ENCODE measurements around the gene SDK1.

Gene SDK1

GRCh38 chr7:3998060-3998459 lies 697.0 kb downstream of the SDK1 start:
- no peak overlapping the region for H3K4me3 Mint-ChIP-seq
- no peak overlapping the region for H3K27ac Mint-ChIP-seq
- peaks cover 13% of the 10 kb centered on the region for H3K27me3 Mint-ChIP-seq
- H3K9me3 Mint-ChIP-seq = no peaks in the 10 kb centered on the region
- DNase-seq (no peak), ATAC-seq (no peak)
- no peaks in the 10 kb centered on the region for H3K4me1 Mint-ChIP-seq
- H3K36me3 Mint-ChIP-seq (ENCODE audit: low read depth) = peaks cover 2% of the 10 kb centered on the region

DNA sequence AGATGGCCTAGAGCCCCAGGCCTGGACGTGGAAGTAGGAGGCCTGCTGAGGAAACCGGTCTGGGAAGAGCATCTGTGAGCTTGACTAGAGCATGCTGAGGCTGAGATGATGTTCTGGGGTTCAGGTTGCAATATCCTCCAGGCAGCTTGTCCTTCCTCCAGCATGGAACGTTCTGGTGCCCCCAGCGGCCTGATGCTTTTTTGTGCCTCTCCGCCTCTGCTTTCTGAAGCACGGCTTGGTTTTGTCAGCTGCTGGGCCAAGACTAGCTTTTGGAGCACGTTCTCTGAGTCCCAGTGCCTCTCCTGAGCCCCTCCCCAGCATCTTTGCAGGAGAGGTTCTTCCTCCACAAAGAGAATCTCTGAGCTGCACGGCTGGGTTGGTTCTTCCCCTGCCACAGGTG lies 699.1 kb downstream of the SDK1 start:
- no peak overlapping the region for H3K27ac Mint-ChIP-seq
- H3K36me3 Mint-ChIP-seq (ENCODE audit: low read depth) = no peaks in the 10 kb centered on the region
- DNase-seq = no peak
- no peaks in the 10 kb centered on the region for H3K9me3 Mint-ChIP-seq
- H3K27me3 Mint-ChIP-seq = peaks cover 7% of the 10 kb centered on the region
- H3K4me1 Mint-ChIP-seq = no peaks in the 10 kb centered on the region
- no peak overlapping the region for H3K4me3 Mint-ChIP-seq
- ATAC-seq = no peak

DNA sequence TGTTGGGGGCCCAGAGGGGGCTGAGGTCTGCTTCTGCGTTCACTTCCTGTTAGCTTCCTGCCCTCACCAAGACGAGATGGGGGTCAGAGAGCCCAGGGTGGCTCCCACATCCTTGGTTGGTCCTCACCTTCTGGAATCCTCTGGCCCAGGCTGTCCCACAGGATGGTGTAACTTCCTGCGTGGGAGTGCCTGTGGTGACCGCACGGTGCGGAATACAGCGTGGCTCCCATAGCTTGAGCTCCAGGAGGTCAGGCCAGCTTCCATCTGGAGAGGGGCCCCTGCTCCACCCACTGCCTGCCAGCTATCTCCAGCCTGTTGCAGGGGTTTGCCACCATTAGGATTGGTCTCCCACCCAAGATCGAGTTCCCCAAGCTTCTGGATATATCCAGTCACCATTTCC lies 699.9 kb downstream of the SDK1 start:
- H3K4me3 Mint-ChIP-seq = no peak overlapping the region
- peaks cover 2% of the 10 kb centered on the region for H3K27me3 Mint-ChIP-seq
- H3K4me1 Mint-ChIP-seq = no peaks in the 10 kb centered on the region
- no peak for ATAC-seq
- H3K27ac Mint-ChIP-seq = no peak overlapping the region
- no peaks in the 10 kb centered on the region for H3K9me3 Mint-ChIP-seq
- no peak for DNase-seq
- H3K36me3 Mint-ChIP-seq (ENCODE audit: low read depth) = no peaks in the 10 kb centered on the region

GRCh38 chr7:4001742-4002141 lies 700.7 kb downstream of the SDK1 start:
- peaks cover 2% of the 10 kb centered on the region for H3K27me3 Mint-ChIP-seq
- no peak overlapping the region for H3K27ac Mint-ChIP-seq
- no peak for DNase-seq
- no peak for ATAC-seq
- H3K4me3 Mint-ChIP-seq = no peak overlapping the region
- no peaks in the 10 kb centered on the region for H3K4me1 Mint-ChIP-seq
- no peaks in the 10 kb centered on the region for H3K9me3 Mint-ChIP-seq
- H3K36me3 Mint-ChIP-seq (ENCODE audit: low read depth) = no peaks in the 10 kb centered on the region

GRCh38 chr7:4003503-4003902 lies 702.5 kb downstream of the SDK1 start:
- H3K9me3 Mint-ChIP-seq = no peaks in the 10 kb centered on the region
- no peaks in the 10 kb centered on the region for H3K4me1 Mint-ChIP-seq
- peaks cover 5% of the 10 kb centered on the region for H3K27me3 Mint-ChIP-seq
- H3K36me3 Mint-ChIP-seq (ENCODE audit: low read depth) = no peaks in the 10 kb centered on the region
- ATAC-seq (no peak), DNase-seq (no peak)
- H3K27ac Mint-ChIP-seq = no peak overlapping the region
- H3K4me3 Mint-ChIP-seq = no peak overlapping the region

GRCh38 chr7:4006687-4007086 lies 705.6 kb downstream of the SDK1 start:
- H3K36me3 Mint-ChIP-seq (ENCODE audit: low read depth) = no peaks in the 10 kb centered on the region
- H3K4me3 Mint-ChIP-seq = no peak overlapping the region
- H3K27ac Mint-ChIP-seq = no peak overlapping the region
- no peaks in the 10 kb centered on the region for H3K9me3 Mint-ChIP-seq
- ATAC-seq = no peak
- peaks cover 5% of the 10 kb centered on the region for H3K27me3 Mint-ChIP-seq
- no peak for DNase-seq
- no peaks in the 10 kb centered on the region for H3K4me1 Mint-ChIP-seq

- Mint-ChIP-seq H3K27me3 (peaks cover 9% of the 10 kb centered on the region), H3K4me3 (no peak overlapping the region), H3K36me3 (ENCODE audit: low read depth) (no peaks in the 10 kb centered on the region), H3K9me3 (no peaks in the 10 kb centered on the region), H3K27ac (no peak overlapping the region), H3K4me1 (no peaks in the 10 kb centered on the region)
- DNase-seq = no peak
- ATAC-seq = no peak
Observed at GRCh38 chr7:4009211-4010060, 708.4 kb downstream of the SDK1 start.

DNA sequence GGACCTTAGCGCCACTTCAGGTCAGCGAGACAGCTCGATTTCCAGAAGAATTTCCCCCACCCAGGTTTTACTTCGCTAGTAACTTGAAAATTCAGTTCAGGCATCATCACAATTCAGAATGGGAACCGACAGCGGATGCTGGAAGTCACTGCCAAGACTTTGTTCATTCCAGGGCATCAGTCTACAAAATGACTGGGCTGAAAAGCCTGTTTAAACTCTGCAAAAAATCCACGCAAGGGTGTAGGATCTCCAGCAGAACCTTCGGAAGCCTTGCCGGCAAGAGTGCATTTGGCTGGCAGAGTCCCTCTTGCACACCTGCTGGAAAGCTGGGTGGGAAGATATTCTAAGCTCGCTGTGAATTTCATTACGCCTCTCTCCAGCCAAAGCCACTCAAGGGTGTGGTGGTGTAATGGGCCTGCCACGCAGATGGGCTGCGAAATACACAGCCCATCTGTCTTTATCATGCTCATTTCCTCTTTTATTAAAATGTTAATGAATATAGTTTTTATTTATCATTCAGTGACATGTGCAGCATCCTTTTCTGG lies 709.1 kb downstream of the SDK1 start:
- no peak overlapping the region for H3K27ac Mint-ChIP-seq
- no peaks in the 10 kb centered on the region for H3K4me1 Mint-ChIP-seq
- peaks cover 9% of the 10 kb centered on the region for H3K27me3 Mint-ChIP-seq
- H3K9me3 Mint-ChIP-seq = no peaks in the 10 kb centered on the region
- H3K36me3 Mint-ChIP-seq (ENCODE audit: low read depth) = no peaks in the 10 kb centered on the region
- DNase-seq = no peak
- ATAC-seq = no peak
- no peak overlapping the region for H3K4me3 Mint-ChIP-seq

DNA sequence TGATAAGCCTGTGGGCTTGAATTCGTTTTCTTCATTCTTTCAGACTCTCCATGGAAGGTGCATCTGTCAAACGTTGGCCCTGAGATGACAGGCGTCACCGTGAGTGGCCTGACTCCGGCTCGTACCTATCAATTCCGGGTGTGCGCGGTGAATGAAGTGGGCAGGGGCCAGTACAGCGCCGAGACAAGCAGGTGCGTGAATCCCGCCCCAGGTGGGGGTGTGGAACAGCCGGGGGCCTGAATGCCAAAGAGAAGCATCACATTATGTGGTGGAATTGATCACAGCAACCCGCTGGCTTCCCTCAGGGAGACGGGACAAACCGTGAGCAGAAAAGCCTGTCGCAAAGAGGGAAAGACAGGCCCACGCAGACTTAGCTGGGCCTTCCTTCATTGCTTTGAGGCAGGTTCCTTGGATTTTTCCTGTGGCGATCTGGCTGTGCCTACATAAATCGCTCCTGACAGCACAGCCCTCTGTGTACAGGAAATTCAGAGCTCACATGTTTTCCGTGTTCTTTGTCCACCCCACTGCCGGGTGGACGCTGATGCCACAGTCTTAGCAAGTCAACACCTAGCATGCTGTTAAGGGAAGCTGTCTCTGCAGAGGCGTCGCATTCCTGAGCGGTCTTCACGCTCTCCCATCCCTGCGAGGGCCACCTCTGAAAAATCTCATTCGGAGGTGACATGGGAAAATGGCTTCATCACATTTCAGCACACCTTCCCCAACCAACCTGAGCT lies 710.0 kb downstream of the SDK1 start:
- Mint-ChIP-seq H3K4me3 (no peak overlapping the region), H3K9me3 (no peaks in the 10 kb centered on the region), H3K27me3 (peaks cover 9% of the 10 kb centered on the region), H3K4me1 (no peaks in the 10 kb centered on the region), H3K27ac (no peak overlapping the region), H3K36me3 (ENCODE audit: low read depth) (no peaks in the 10 kb centered on the region)
- DNase-seq (no peak), ATAC-seq (no peak)

GRCh38 chr7:4013793-4014192 lies 712.7 kb downstream of the SDK1 start:
- Mint-ChIP-seq H3K36me3 (ENCODE audit: low read depth) (peaks cover 3% of the 10 kb centered on the region), H3K4me1 (no peaks in the 10 kb centered on the region), H3K9me3 (peaks cover 4% of the 10 kb centered on the region), H3K27ac (no peak overlapping the region), H3K4me3 (no peak overlapping the region), H3K27me3 (peaks cover 8% of the 10 kb centered on the region)
- ATAC-seq (no peak), DNase-seq (no peak)

DNA sequence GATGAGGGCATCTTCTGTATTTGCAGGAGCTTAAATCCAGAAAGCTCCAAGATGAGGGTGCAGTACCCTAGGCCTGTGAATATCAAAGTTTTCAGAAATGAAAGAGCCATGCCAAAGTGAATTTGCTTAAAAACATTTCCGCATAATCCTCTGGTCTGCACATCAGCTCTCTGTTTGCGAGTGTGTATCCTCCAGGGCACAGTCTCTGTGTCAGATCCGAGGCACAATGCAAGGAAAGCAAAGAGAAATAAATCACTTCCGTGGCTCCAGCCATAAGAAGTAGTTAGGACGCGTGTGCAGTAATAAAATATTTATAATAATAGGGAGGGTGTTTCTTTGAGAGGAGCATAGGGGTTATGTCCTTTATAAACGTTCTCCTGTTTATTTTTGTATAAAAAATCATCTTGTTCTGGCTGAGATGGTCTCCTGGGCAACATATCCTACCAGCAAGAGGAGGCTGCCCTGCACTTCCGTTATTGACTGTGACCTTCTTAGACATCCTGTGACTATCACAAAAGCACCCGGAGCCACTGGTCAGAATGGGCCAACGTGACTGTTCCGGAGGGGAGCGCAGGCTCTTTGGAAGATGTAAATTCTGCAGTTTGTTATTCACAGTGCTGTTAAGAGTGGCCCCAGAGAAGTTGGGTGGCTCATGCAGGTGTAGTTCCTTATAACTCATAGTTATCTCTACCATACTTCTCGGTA lies 713.4 kb downstream of the SDK1 start:
- H3K4me3 Mint-ChIP-seq = no peak overlapping the region
- no peak overlapping the region for H3K27ac Mint-ChIP-seq
- H3K4me1 Mint-ChIP-seq = no peaks in the 10 kb centered on the region
- ATAC-seq (no peak), DNase-seq (no peak)
- H3K27me3 Mint-ChIP-seq = peaks cover 8% of the 10 kb centered on the region
- peaks cover 3% of the 10 kb centered on the region for H3K36me3 Mint-ChIP-seq (ENCODE audit: low read depth)
- H3K9me3 Mint-ChIP-seq = peaks cover 9% of the 10 kb centered on the region

DNA sequence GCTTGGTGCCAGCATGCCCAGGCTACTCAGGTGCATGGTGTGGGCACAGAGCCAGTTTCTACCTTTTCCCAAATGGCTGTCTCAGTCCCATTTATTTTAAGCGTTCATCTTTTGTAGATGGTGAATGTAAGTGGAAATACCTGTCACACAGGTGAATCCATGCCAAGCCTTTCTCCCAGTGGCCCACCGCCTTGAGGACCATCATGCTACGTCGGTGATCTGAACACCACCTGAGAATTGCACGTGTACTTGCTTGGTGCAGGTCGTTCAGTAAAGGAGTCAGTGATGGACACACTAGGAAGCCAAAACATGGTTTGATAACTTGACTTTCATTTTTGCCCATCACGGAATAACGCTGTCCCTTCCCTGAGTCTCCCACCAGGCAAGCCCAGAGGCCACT lies 714.3 kb downstream of the SDK1 start:
- H3K9me3 Mint-ChIP-seq = peaks cover 9% of the 10 kb centered on the region
- no peak for DNase-seq
- peaks cover 8% of the 10 kb centered on the region for H3K27me3 Mint-ChIP-seq
- no peaks in the 10 kb centered on the region for H3K4me1 Mint-ChIP-seq
- no peak overlapping the region for H3K4me3 Mint-ChIP-seq
- H3K36me3 Mint-ChIP-seq (ENCODE audit: low read depth) = peaks cover 3% of the 10 kb centered on the region
- no peak for ATAC-seq
- no peak overlapping the region for H3K27ac Mint-ChIP-seq

GRCh38 chr7:4015996-4016395 lies 714.9 kb downstream of the SDK1 start:
- no peak overlapping the region for H3K4me3 Mint-ChIP-seq
- peaks cover 9% of the 10 kb centered on the region for H3K9me3 Mint-ChIP-seq
- peaks cover 6% of the 10 kb centered on the region for H3K27me3 Mint-ChIP-seq
- DNase-seq (no peak), ATAC-seq (no peak)
- H3K36me3 Mint-ChIP-seq (ENCODE audit: low read depth) = peaks cover 3% of the 10 kb centered on the region
- H3K27ac Mint-ChIP-seq = no peak overlapping the region
- H3K4me1 Mint-ChIP-seq = no peaks in the 10 kb centered on the region

- Mint-ChIP-seq H3K27ac (no peak overlapping the region), H3K36me3 (ENCODE audit: low read depth) (peaks cover 3% of the 10 kb centered on the region), H3K4me1 (no peaks in the 10 kb centered on the region), H3K27me3 (peaks cover 6% of the 10 kb centered on the region), H3K4me3 (no peak overlapping the region), H3K9me3 (peaks cover 9% of the 10 kb centered on the region)
- DNase-seq (no peak), ATAC-seq (no peak)
Observed at GRCh38 chr7:4017081-4017480, 716.0 kb downstream of the SDK1 start.
